K562 (cell line): ENCODE results near the gene PPFIA3. TPM values are rescaled to one million over a fixed set of nuclear protein-coding genes. Genes with fewer than 3 reads are reported as not detected.

Source experiments
- BRCA1 ChIP-seq, 2 experiments: fragments of 450-650 bp in 1 of 2; sonication (generic) in 1 of 2; formaldehyde crosslinking in 1 of 2; IDR thresholded peaks; 2 replicates each; pipeline versions ENCODE4 v1.5.0 to v1.6.1; 2017 to 2020; ENCODE audit warnings: mild to moderate bottlenecking in 1 of 2, missing genetic modification reagents in 1 of 2
- FOXA3 ChIP-seq, 2 experiments: fragments of 450-650 bp in 1 of 2; sonication (generic) in 1 of 2; formaldehyde crosslinking; IDR thresholded peaks in 1 of 2; conservative IDR thresholded peaks in 1 of 2; 2 replicates each; pipeline versions ENCODE4 v1.4.0 to v1.8.0; 2020 to 2022; ENCODE audit warnings: mild to moderate bottlenecking in 2 of 2, missing genetic modification reagents in 1 of 2
- HMG20B ChIP-seq: fragments of 250-450 bp; sonication (Bioruptor Pico); IDR thresholded peaks from 2 replicates; pipeline ENCODE4 v1.5.0; 2021; ENCODE audit warnings: mild to moderate bottlenecking
- KAT8 ChIP-seq: fragments of 450-650 bp; IDR thresholded peaks from 2 replicates; pipeline ENCODE4 v1.6.1; 2016; ENCODE audit warnings: low read depth, mild to moderate bottlenecking
- MAX ChIP-seq: sonication (generic); formaldehyde crosslinking; IDR thresholded peaks from 2 replicates; pipeline ENCODE4 v1.9.0; 2022; ENCODE audit warnings: mild to moderate bottlenecking, missing genetic modification reagents
- PHB2 ChIP-seq: fragments of 450-650 bp; IDR thresholded peaks from 2 replicates; pipeline ENCODE4 v1.6.1; 2017; ENCODE audit warnings: low read depth
- PTBP1 ChIP-seq: fragments of 200-400 bp; formaldehyde crosslinking; IDR thresholded peaks from 2 replicates; pipeline ENCODE4 v1.6.1; 2017; ENCODE audit warnings: low read depth, low read length
- RBBP5 ChIP-seq: fragments of 200-600 bp; sonication (generic); IDR thresholded peaks from 2 replicates; pipeline ENCODE4 v1.6.1; 2012; ENCODE audit warnings: borderline replicate concordance, mild to moderate bottlenecking, low read length, control low read depth, inconsistent platforms; ENCODE audit not compliant: insufficient read depth, poor library complexity, severe bottlenecking
- SOX6 ChIP-seq: fragments of 450-650 bp; IDR thresholded peaks from 2 replicates; pipeline ENCODE4 v1.6.1; 2014; ENCODE audit warnings: mild to moderate bottlenecking
- TAL1 ChIP-seq: fragments of 450-650 bp; IDR thresholded peaks from 2 replicates; pipeline ENCODE4 v1.6.1; 2016; ENCODE audit warnings: mild to moderate bottlenecking
- TCFL5 ChIP-seq: fragments of 250-450 bp; sonication (Bioruptor Pico); conservative IDR thresholded peaks from 2 replicates; pipeline ENCODE4 v1.6.1; 2021; ENCODE audit warnings: mild to moderate bottlenecking, moderate library complexity, matching md5 sums
- USF1 ChIP-seq: sonication (generic); formaldehyde crosslinking; IDR thresholded peaks from 2 replicates; pipeline ENCODE4 v1.9.0; 2022; ENCODE audit warnings: mild to moderate bottlenecking, missing genetic modification reagents
- XRCC5 ChIP-seq: fragments of 200-400 bp; formaldehyde crosslinking; IDR thresholded peaks from 2 replicates; pipeline ENCODE4 v1.6.1; 2017; ENCODE audit warnings: low read depth, mild to moderate bottlenecking, low read length
- ZKSCAN1 ChIP-seq: fragments of 150-350 bp; IDR thresholded peaks from 2 replicates; pipeline ENCODE4 v1.6.1; 2016; ENCODE audit warnings: low read depth, low read length
- ZNF318 ChIP-seq, 2 experiments: fragments of 450-650 bp; IDR thresholded peaks; 2 replicates each; pipeline ENCODE4 v1.6.1; 2016; ENCODE audit warnings: mild to moderate bottlenecking in 2 of 2, borderline replicate concordance in 1 of 2, low read depth in 1 of 2, moderate library complexity in 1 of 2
- ZNF583 ChIP-seq: fragments of 250-450 bp; sonication (Bioruptor Pico); IDR thresholded peaks from 2 replicates; pipeline ENCODE4 v1.4.0; 2020
- ZNF584 ChIP-seq: fragments of 200-800 bp; sonication (Bioruptor generic); IDR thresholded peaks from 2 replicates; pipeline ENCODE4 v1.6.1; 2016; ENCODE audit warnings: low read depth, mild to moderate bottlenecking, missing genetic modification characterization, missing compliant biosample characterization
- polyA plus RNA-seq, 8 experiments: library from polyadenylated mRNA; depleted of rRNA in 4 of 8; stranded (reverse) in 5 of 8; unstranded in 3 of 8; fragments of >200 nt; fragmentation: Nextera tagmentation in 2 of 8; fragmentation: Illumina TruSeq in 1 of 8; extraction: Ambion mirVana in 2 of 8; extraction: Trizol in 1 of 8; gene quantifications; 2 replicates each; pipeline versions ENCODE4 v1.2.1 to v1.2.3, GENCODE V29; 2011 to 2014; ENCODE audit warnings: inconsistent platforms in 1 of 8, missing spikeins in 1 of 8
- total RNA-seq, 7 experiments: library from RNA; depleted of rRNA in 6 of 7; stranded (reverse); fragments of >200 nt in 6 of 7; fragmentation: Illumina TruSeq in 2 of 7; extraction: Trizol in 2 of 7; gene quantifications; 2 replicates each; pipeline versions ENCODE4 v1.2.1 to v1.2.3, GENCODE V29; 2011 to 2021; ENCODE audit warnings: low replicate concordance in 1 of 7

PPFIA3 gene
- total and polyA plus RNA-seq, 9 of the 15 experiments (the other 6 are each of a cell fraction or from before 2014, with no cell fraction given) = 0.10 to 53.0 (median 17.6) TPM

- no peak for TF ChIP-seq HMG20B (CRISPR knock-in tag)
- TF ChIP-seq KAT8 = no peak
- peak; percentile 58; the same call in 1 of the 2 replicates for TF ChIP-seq ZNF583 (CRISPR knock-in tag)
- TF ChIP-seq ZKSCAN1 = no peak
- TF ChIP-seq BRCA1 (IDR thresholded peaks at IDR 0.05) = no peak
- TF ChIP-seq BRCA1 (CRISPR knock-in tag; IDR thresholded peaks at IDR 0.05) = no peak
- no peak for TF ChIP-seq PTBP1
- no peak for TF ChIP-seq ZNF318 (IDR thresholded peaks at IDR 0.05; ENCODE audit: borderline replicate concordance in 1 of 2, low read depth in 1 of 2)
- TF ChIP-seq RBBP5 = no peak
- TF ChIP-seq MAX (CRISPR knock-in tag) = peak; percentile 99
- TF ChIP-seq TCFL5 (CRISPR knock-in tag) = no peak
- no peak for TF ChIP-seq SOX6
- TF ChIP-seq ZNF584 (CRISPR knock-in tag) = 0 out of 2 replicates have a peak, but pooled peaks have one; percentile 40
- peak; percentile 80 for TF ChIP-seq USF1 (CRISPR knock-in tag)
- 0 out of 4 replicates have a peak, but pooled peaks of 1 of the 2 experiments have one; percentile 46 for TF ChIP-seq FOXA3 (CRISPR knock-in tag; conservative IDR thresholded peaks at IDR 0.05 in 1 of 2, IDR thresholded peaks at IDR 0.05 in 1 of 2)
- no peak for TF ChIP-seq PHB2
- TF ChIP-seq TAL1 = no peak
- TF ChIP-seq XRCC5 = no peak
Observed at GRCh38 chr19:49127674-49128544, 8.6 kb downstream of the PPFIA3 start (continued).
